Stimulated activated CD8-positive, alpha-beta memory T cell treated with anti-CD3 and anti-CD28 coated beads, Interleukin-15, amount 100 ng/mL, for 48 hours (primary cell): ENCODE data around the gene DUOX1.

Experiments
- DNase-seq, 2 donors: peaks; one replicate each; pipeline ENCODE4 v3.0.0-alpha.2; 2020; ENCODE audit warnings: low read depth in 2 of 2

Gene DUOX1

GRCh38 chr15:45106002-45106790, 23.6 kb upstream of the DUOX1 start:
- DNase-seq = no peak

- no peak for DNase-seq
Observed at GRCh38 chr15:45107941-45108630, 21.7 kb upstream of the DUOX1 start.

GRCh38 chr15:45110256-45110820, 19.5 kb upstream of the DUOX1 start:
- DNase-seq = no peak

- no peak for DNase-seq
Observed at GRCh38 chr15:45111390-45112142, 18.2 kb upstream of the DUOX1 start.

GRCh38 chr15:45112143-45112590, 17.6 kb upstream of the DUOX1 start:
- no peak for DNase-seq

- no peak for DNase-seq
Observed at GRCh38 chr15:45112591-45113379, 17.0 kb upstream of the DUOX1 start.

- DNase-seq = no peak
Observed at GRCh38 chr15:45113380-45113990, 16.3 kb upstream of the DUOX1 start.

GRCh38 chr15:45114076-45114750, 15.6 kb upstream of the DUOX1 start, which contains the start of the genes DUOX2 and DUOXA2:
DUOX2 (minus strand) TSS chr15:45114172; CDS start chr15:45113411, 761 bp downstream.
DUOXA2 (plus strand) TSS chr15:45114326; CDS start chr15:45114606, 280 bp downstream.
- no peak for DNase-seq

- DNase-seq = no peak
Observed at GRCh38 chr15:45114751-45115085, 15.1 kb upstream of the DUOX1 start.

- no peak for DNase-seq
Observed at GRCh38 chr15:45115312-45115820, 14.4 kb upstream of the DUOX1 start.

GRCh38 chr15:45116006-45116481, 13.8 kb upstream of the DUOX1 start:
- DNase-seq = no peak

GRCh38 chr15:45116482-45117307, 13.1 kb upstream of the DUOX1 start:
- DNase-seq = no peak

- no peak for DNase-seq
Observed at GRCh38 chr15:45117308-45118130, 12.3 kb upstream of the DUOX1 start.

- peak; percentile 71 to 73 for DNase-seq
Observed at GRCh38 chr15:45118131-45118588, 11.6 kb upstream of the DUOX1 start.

- DNase-seq = no peak
Observed at GRCh38 chr15:45118996-45119395, 10.8 kb upstream of the DUOX1 start.

GRCh38 chr15:45120081-45120972, 9.5 kb upstream of the DUOX1 start:
- no peak for DNase-seq

- no peak for DNase-seq
Observed at GRCh38 chr15:45121020-45121419, 8.8 kb upstream of the DUOX1 start.
